ENCODE data around the gene EMILIN3.

The EMILIN3 gene

GRCh38 chr20:41406896-41407444, 40.4 kb upstream of the EMILIN3 start:
- peaks cover 54% of the 10 kb centered on the region for H3K4me1 ChIP-seq
- H3K9ac ChIP-seq: no peak overlapping the region
- no peak overlapping the region for H3K27ac ChIP-seq
- peaks cover 51% of the 10 kb centered on the region for H4K20me1 ChIP-seq
- H3K4me2 ChIP-seq: no peak overlapping the region
- H3K36me3 ChIP-seq: peaks cover 85% of the 10 kb centered on the region
- H3K27me3 ChIP-seq: no peaks in the 10 kb centered on the region
- H3K9me3 ChIP-seq: no peaks in the 10 kb centered on the region
- H3K4me3 ChIP-seq: no peak overlapping the region
- no peak for TF ChIP-seq Cebpa-rat (IDR thresholded peaks at IDR 0.05)

GRCh38 chr20:41406353-41406752, 39.7 kb upstream of the EMILIN3 start:
- Histone ChIP-seq H3K36me3 (peaks cover 84% of the 10 kb centered on the region), H3K4me3 (no peak overlapping the region), H4K20me1 (peaks cover 51% of the 10 kb centered on the region), H3K4me1 (peaks cover 48% of the 10 kb centered on the region), H3K9ac (no peak overlapping the region), H3K9me3 (no peaks in the 10 kb centered on the region), H3K27me3 (no peaks in the 10 kb centered on the region), H3K4me2 (no peak overlapping the region), H3K27ac (no peak overlapping the region)
- no peak for TF ChIP-seq Cebpa-rat (IDR thresholded peaks at IDR 0.05)

- Histone ChIP-seq H3K27me3 (no peaks in the 10 kb centered on the region), H3K27ac (no peak overlapping the region), H3K4me1 (peaks cover 42% of the 10 kb centered on the region), H3K4me3 (no peak overlapping the region), H3K9ac (no peak overlapping the region), H3K9me3 (no peaks in the 10 kb centered on the region), H3K36me3 (peaks cover 79% of the 10 kb centered on the region), H4K20me1 (peaks cover 44% of the 10 kb centered on the region), H3K4me2 (no peak overlapping the region)
- TF ChIP-seq Cebpa-rat (IDR thresholded peaks at IDR 0.05): no peak
Observed at GRCh38 chr20:41405436-41405835, 38.8 kb upstream of the EMILIN3 start.

- no peak for TF ChIP-seq Cebpa-rat (IDR thresholded peaks at IDR 0.05)
- H3K36me3 ChIP-seq: peaks cover 62% of the 10 kb centered on the region
- peaks cover 26% of the 10 kb centered on the region for H4K20me1 ChIP-seq
- H3K4me3 ChIP-seq: no peak overlapping the region
- peaks cover 24% of the 10 kb centered on the region for H3K4me1 ChIP-seq
- no peak overlapping the region for H3K27ac ChIP-seq
- no peak overlapping the region for H3K9ac ChIP-seq
- no peaks in the 10 kb centered on the region for H3K9me3 ChIP-seq
- no peak overlapping the region for H3K4me2 ChIP-seq
- H3K27me3 ChIP-seq: no peaks in the 10 kb centered on the region
Observed at GRCh38 chr20:41403604-41404003, 37.0 kb upstream of the EMILIN3 start.

- Histone ChIP-seq H3K27ac (no peak overlapping the region), H3K36me3 (peaks cover 18% of the 10 kb centered on the region), H3K9ac (no peak overlapping the region), H4K20me1 (no peaks in the 10 kb centered on the region), H3K27me3 (no peaks in the 10 kb centered on the region), H3K9me3 (no peaks in the 10 kb centered on the region), H3K4me3 (no peak overlapping the region), H3K4me1 (no peaks in the 10 kb centered on the region), H3K4me2 (no peak overlapping the region)
- no peak for TF ChIP-seq Cebpa-rat (IDR thresholded peaks at IDR 0.05)
Observed at GRCh38 chr20:41398408-41398807, 31.8 kb upstream of the EMILIN3 start.

- no peaks in the 10 kb centered on the region for H3K36me3 ChIP-seq
- no peak overlapping the region for H3K4me3 ChIP-seq
- no peaks in the 10 kb centered on the region for H4K20me1 ChIP-seq
- no peaks in the 10 kb centered on the region for H3K27me3 ChIP-seq
- no peak overlapping the region for H3K9ac ChIP-seq
- no peaks in the 10 kb centered on the region for H3K9me3 ChIP-seq
- no peak for TF ChIP-seq Cebpa-rat (IDR thresholded peaks at IDR 0.05)
- H3K4me1 ChIP-seq: no peaks in the 10 kb centered on the region
- no peak overlapping the region for H3K4me2 ChIP-seq
- no peak overlapping the region for H3K27ac ChIP-seq
Observed at GRCh38 chr20:41395667-41396664, 29.3 kb upstream of the EMILIN3 start.

- Histone ChIP-seq H3K9ac (no peak overlapping the region), H4K20me1 (no peaks in the 10 kb centered on the region), H3K36me3 (no peaks in the 10 kb centered on the region), H3K4me3 (no peak overlapping the region), H3K4me2 (no peak overlapping the region), H3K27me3 (no peaks in the 10 kb centered on the region), H3K27ac (no peak overlapping the region), H3K4me1 (no peaks in the 10 kb centered on the region), H3K9me3 (no peaks in the 10 kb centered on the region)
- no peak for TF ChIP-seq Cebpa-rat (IDR thresholded peaks at IDR 0.05)
Observed at GRCh38 chr20:41394931-41395666, 28.5 kb upstream of the EMILIN3 start.

GRCh38 chr20:41394081-41394480, 27.5 kb upstream of the EMILIN3 start:
- Histone ChIP-seq H3K36me3 (no peaks in the 10 kb centered on the region), H3K9ac (no peak overlapping the region), H4K20me1 (no peaks in the 10 kb centered on the region), H3K9me3 (no peaks in the 10 kb centered on the region), H3K4me2 (no peak overlapping the region), H3K27ac (no peak overlapping the region), H3K4me1 (no peaks in the 10 kb centered on the region), H3K4me3 (no peak overlapping the region), H3K27me3 (no peaks in the 10 kb centered on the region)
- no peak for TF ChIP-seq Cebpa-rat (IDR thresholded peaks at IDR 0.05)

- Histone ChIP-seq H4K20me1 (no peaks in the 10 kb centered on the region), H3K27me3 (no peaks in the 10 kb centered on the region), H3K9ac (no peak overlapping the region), H3K4me2 (no peak overlapping the region), H3K9me3 (no peaks in the 10 kb centered on the region), H3K27ac (no peak overlapping the region), H3K4me3 (no peak overlapping the region), H3K36me3 (no peaks in the 10 kb centered on the region), H3K4me1 (no peaks in the 10 kb centered on the region)
- no peak for TF ChIP-seq Cebpa-rat (IDR thresholded peaks at IDR 0.05)
Observed at GRCh38 chr20:41393705-41394066, 27.1 kb upstream of the EMILIN3 start.
